NCI-H526 (cell line): Measurements from ENCODE around the gene CERCAM.

ENCODE experiments used
- DNase-seq, 2 experiments: peaks; one replicate each; lab custom pipeline; 2025; lab: John Stamatoyannopoulos, UW

Gene CERCAM

DNA sequence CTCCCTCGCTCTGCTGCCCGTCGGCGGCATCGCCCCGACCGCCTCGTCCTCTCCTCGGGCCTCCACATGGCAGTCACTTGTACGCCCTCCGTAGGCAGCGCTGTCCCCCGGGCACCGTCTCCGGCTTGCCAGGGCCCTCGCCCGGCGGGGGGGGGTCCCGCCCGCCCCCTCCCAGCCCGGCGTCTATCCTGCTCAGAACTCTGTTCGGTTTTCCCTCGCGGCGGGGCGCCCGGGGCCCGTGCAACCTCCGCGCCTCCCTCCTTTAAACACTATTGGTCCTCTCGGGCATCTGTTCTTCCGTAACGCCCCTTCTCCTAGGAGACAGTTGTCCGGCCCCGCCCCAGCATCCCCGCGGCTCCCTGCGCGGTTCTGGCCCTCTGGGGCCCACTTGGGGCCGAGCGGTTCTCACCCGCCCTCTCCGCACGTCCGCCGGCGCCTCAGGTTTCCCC, 36.0 kb downstream of the CERCAM start:
- peak in 1 of 2 experiments; percentile 71 for DNase-seq

- no peak for DNase-seq
These were observed 36.5 kb downstream of the CERCAM start for GRCh38 chr9:128457207-128457606.

- no peak for DNase-seq
These were observed 38.4 kb downstream of the CERCAM start for GRCh38 chr9:128459011-128459410.

DNA sequence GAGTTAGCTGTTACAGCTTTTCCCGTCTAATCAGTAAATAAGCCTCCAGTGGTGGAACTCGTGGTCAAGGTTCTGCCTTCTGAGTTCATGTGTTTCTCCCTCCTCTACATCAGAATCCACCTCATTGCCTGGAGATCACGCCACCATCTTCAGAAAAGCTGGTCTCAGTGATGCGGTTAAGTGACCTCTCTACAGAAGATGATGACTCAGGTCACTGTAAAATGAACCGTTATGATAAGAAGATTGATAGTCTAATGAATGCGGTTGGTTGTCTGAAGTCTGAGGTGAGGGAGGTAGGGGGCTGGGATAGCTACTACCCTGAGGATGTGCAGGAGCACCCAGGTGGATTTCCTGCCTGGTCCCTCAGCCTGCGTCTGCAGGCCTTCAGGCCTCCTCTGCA, 48.4 kb downstream of the CERCAM start:
- DNase-seq: no peak

GRCh38 chr9:128470560-128470959, 49.9 kb downstream of the CERCAM start:
- DNase-seq: no peak

- DNase-seq: no peak
These were observed 52.4 kb downstream of the CERCAM start for GRCh38 chr9:128473104-128473503.

DNA sequence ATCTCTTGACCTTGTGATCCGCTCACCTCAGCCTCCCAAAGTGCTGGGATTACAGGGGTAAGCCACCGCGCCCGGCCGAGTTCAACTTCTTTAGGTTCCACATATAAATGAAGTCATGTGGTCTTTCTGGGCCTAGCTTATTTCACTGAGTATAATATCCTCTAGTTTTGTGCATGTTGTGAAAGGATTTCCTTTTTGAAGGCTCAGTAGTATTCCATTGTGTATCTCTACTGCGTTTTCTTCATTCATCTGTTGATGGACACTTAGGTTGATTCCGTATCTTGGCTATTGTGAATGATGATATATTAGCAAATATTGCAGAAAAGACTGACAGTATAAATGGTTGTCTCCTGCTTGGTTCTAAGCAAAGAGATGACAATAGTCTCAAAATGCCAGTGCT, 55.2 kb downstream of the CERCAM start:
- no peak for DNase-seq

DNA sequence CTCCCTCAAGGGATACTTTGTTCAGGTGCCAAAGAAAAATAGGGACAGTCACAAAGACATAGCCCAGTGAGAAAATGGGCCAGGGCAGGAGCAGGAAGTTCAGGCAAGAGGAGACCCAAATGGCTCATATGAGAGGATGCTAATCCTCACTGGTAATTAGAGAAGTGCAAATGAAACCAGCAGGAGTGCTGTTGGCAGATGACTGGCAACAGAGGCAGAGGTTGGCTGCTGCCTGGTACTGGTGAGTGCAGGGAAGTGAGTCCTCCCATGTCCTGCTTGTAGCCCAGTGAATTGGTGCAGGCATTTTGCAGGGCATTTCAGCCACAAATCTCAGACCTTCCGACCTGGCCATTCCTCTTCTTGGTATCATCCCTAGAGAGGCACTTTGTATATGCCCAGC, 58.6 kb downstream of the CERCAM start:
- no peak for DNase-seq

GRCh38 chr9:128481561-128481960, 60.9 kb downstream of the CERCAM start:
- no peak for DNase-seq

- no peak for DNase-seq
These were observed 61.5 kb downstream of the CERCAM start for GRCh38 chr9:128482186-128482585.

- DNase-seq: no peak
These were observed 64.2 kb downstream of the CERCAM start for GRCh38 chr9:128484686-128485413.

- no peak for DNase-seq
These were observed 64.8 kb downstream of the CERCAM start for GRCh38 chr9:128485414-128485855.

DNA sequence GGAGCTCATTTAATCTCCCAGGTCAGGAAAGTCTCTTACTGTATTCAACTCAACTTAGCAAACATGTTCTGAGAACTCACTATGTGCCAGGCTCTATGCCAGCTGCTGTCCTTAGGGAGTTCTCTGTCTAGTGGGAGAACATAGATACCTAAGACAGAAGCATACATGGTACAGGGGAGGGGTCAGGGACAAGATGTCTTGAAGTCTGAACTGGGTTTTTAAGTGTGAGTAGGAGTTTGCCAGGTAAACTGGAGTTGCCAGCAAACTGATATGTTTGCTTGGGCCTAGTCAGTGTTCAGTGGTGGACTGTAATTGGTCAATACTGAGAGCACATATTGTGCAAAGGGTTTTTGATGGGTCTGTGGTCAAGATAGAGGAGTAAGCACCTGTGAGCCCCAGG, 65.5 kb downstream of the CERCAM start:
- DNase-seq: no peak
